Measurements from ENCODE around the gene DDR1.
A peak's percentile ranks its signal among the peaks of the same experiment; 100 is the strongest.
"Not testable (repeated sequence)": the region's sequence is repeated elsewhere in the genome, so short reads cannot be mapped to it uniquely, and the experiment has no call there.

DDR1 gene

DNA sequence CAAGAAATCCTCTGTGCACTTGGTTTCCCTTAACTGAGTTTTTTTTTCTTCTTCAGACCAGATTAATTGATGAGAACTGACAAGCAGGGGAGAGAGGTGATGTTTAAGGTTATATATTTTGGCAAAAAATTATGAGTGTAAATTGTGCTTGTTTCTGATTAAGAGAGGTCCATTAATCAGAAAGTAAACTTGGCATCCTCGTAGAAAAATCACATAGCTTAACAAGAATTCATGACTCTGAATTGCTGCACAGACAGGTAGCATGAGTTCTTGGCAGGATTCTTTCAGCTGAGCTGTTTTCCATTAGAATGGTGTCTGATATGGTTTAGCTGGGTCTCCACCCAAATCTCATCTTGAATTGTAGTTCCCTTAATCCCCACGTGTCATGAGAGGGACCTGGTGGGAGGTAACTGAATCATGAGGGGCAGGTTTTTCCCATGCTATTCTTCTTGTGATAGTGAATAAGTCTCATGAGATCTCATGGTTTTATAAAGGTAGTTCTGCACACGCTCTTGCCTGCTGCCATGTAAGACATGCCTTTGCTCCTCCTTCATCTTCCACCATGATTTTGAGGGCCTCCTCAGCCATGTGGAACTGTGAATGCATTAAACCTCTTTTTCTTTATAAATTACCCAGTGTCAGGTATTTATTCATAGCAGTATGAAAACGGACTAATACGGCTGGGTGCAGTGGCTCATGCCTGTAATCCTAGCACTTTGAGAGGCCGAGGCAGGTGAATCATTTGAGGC, 34.2 kb upstream of the DDR1 start:
- no peak for TF ChIP-seq ZC3H10 (CRISPR knock-in tag; IDR thresholded peaks at IDR 0.05)
- ATAC-seq, result peak; percentile 77

DNA sequence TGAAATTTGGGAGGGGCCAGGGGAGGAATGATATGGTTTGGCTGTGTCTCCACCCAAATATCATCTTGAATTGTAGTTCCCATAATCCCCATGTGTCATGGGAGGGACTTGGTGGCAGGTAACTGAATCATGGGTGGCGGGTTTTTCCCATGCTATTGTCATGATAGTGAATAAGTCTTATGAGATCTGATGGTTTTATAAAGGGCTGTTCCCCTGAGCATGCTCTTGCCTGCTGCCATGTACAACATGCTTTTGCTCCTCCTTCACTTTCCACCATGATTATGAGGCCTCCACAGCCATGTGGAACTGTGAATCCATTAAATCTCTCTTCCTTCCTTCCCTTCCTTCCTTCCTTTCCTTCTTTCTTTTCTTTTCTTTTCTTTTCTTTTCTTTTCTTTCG, 31.9 kb upstream of the DDR1 start:
- not testable (repeated sequence) for ATAC-seq

GRCh38 chr6:30854285-30855040, 29.9 kb upstream of the DDR1 start:
- TF ChIP-seq ZFP3 (CRISPR knock-in tag; IDR thresholded peaks at IDR 0.05), result no peak
- no peak for TF ChIP-seq ISL1 (CRISPR knock-in tag; IDR thresholded peaks at IDR 0.05)
- TF ChIP-seq SNAI2 (CRISPR knock-in tag; IDR thresholded peaks at IDR 0.05), result no peak
- TF ChIP-seq, protein P1, sequence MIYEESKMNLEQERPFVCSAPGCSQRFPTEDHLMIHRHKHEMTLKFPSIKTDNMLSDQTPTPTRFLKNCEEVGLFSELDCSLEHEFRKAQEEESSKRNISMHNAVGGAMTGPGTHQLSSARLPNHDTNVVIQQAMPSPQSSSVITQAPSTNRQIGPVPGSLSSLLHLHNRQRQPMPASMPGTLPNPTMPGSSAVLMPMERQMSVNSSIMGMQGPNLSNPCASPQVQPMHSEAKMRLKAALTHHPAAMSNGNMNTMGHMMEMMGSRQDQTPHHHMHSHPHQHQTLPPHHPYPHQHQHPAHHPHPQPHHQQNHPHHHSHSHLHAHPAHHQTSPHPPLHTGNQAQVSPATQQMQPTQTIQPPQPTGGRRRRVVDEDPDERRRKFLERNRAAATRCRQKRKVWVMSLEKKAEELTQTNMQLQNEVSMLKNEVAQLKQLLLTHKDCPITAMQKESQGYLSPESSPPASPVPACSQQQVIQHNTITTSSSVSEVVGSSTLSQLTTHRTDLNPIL (CRISPR knock-in tag; IDR thresholded peaks at IDR 0.05; ENCODE audit: low read depth), result no peak
- no peak for TF ChIP-seq BACH2 (CRISPR knock-in tag; IDR thresholded peaks at IDR 0.05; ENCODE audit: borderline replicate concordance)
- TF ChIP-seq CSRNP3 (CRISPR knock-in tag; IDR thresholded peaks at IDR 0.05), result no peak
- no peak for TF ChIP-seq ZC3H10 (CRISPR knock-in tag; IDR thresholded peaks at IDR 0.05)
- TF ChIP-seq ZFP30 (CRISPR knock-in tag; IDR thresholded peaks at IDR 0.05), result no peak
- no peak for TF ChIP-seq ZNF70 (CRISPR knock-in tag; IDR thresholded peaks at IDR 0.05)
- TF ChIP-seq ZNF8 (CRISPR knock-in tag; IDR thresholded peaks at IDR 0.05), result no peak
- TF ChIP-seq TOX (CRISPR knock-in tag; IDR thresholded peaks at IDR 0.05; ENCODE audit: borderline replicate concordance), result no peak
- no peak for TF ChIP-seq ESRRG (CRISPR knock-in tag; IDR thresholded peaks at IDR 0.05)
- TF ChIP-seq OSR1 (CRISPR knock-in tag; IDR thresholded peaks at IDR 0.05), result no peak
- no peak for TF ChIP-seq ZNF565 (CRISPR knock-in tag; conservative IDR thresholded peaks at IDR 0.05; ENCODE audit: low read depth)
- no peak for ATAC-seq

GRCh38 chr6:30855429-30856075, 28.8 kb upstream of the DDR1 start:
- ATAC-seq, result no peak
- TF ChIP-seq, protein P2, sequence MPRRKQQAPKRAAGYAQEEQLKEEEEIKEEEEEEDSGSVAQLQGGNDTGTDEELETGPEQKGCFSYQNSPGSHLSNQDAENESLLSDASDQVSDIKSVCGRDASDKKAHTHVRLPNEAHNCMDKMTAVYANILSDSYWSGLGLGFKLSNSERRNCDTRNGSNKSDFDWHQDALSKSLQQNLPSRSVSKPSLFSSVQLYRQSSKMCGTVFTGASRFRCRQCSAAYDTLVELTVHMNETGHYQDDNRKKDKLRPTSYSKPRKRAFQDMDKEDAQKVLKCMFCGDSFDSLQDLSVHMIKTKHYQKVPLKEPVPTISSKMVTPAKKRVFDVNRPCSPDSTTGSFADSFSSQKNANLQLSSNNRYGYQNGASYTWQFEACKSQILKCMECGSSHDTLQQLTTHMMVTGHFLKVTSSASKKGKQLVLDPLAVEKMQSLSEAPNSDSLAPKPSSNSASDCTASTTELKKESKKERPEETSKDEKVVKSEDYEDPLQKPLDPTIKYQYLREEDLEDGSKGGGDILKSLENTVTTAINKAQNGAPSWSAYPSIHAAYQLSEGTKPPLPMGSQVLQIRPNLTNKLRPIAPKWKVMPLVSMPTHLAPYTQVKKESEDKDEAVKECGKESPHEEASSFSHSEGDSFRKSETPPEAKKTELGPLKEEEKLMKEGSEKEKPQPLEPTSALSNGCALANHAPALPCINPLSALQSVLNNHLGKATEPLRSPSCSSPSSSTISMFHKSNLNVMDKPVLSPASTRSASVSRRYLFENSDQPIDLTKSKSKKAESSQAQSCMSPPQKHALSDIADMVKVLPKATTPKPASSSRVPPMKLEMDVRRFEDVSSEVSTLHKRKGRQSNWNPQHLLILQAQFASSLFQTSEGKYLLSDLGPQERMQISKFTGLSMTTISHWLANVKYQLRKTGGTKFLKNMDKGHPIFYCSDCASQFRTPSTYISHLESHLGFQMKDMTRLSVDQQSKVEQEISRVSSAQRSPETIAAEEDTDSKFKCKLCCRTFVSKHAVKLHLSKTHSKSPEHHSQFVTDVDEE (CRISPR knock-in tag; IDR thresholded peaks at IDR 0.05), result no peak
- TF ChIP-seq CSRNP3 (CRISPR knock-in tag; IDR thresholded peaks at IDR 0.05) (no peak), ZFP3 (CRISPR knock-in tag; IDR thresholded peaks at IDR 0.05) (no peak), ZNF565 (CRISPR knock-in tag; conservative IDR thresholded peaks at IDR 0.05; ENCODE audit: low read depth) (no peak), ZFP30 (CRISPR knock-in tag; IDR thresholded peaks at IDR 0.05) (no peak), TCF4 (CRISPR knock-in tag; IDR thresholded peaks at IDR 0.05; ENCODE audit: borderline replicate concordance) (no peak), ESRRG (CRISPR knock-in tag; IDR thresholded peaks at IDR 0.05) (no peak)

DNA sequence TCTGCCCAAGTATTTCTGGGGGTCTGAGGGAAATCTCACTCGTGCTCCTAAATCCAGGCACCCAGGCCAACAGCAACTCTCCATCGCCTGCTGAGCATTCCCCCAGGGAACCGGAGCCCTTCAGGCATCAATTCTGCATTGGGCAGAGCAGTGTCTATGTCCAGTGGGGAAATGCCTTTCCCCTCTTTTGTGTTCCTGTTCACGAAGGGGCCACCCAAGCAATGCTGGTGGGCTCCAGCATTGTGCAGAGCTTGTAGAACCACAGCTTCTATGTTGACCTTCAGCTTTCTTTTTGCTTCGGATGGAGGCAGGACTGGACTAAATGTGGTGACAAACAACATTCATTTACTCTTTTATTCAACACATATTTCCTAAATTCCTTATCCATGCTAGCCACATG, 27.2 kb upstream of the DDR1 start:
- ATAC-seq, result no peak
- no peak for TF ChIP-seq ZFP3 (CRISPR knock-in tag; IDR thresholded peaks at IDR 0.05)
- no peak for TF ChIP-seq BACH2 (CRISPR knock-in tag; IDR thresholded peaks at IDR 0.05; ENCODE audit: borderline replicate concordance)
- TF ChIP-seq RARB (CRISPR knock-in tag; IDR thresholded peaks at IDR 0.05), result no peak
- no peak for TF ChIP-seq TOX (CRISPR knock-in tag; IDR thresholded peaks at IDR 0.05; ENCODE audit: borderline replicate concordance)
- no peak for TF ChIP-seq ZNF70 (CRISPR knock-in tag; IDR thresholded peaks at IDR 0.05)
- no peak for TF ChIP-seq ZNF8 (CRISPR knock-in tag; IDR thresholded peaks at IDR 0.05)
- TF ChIP-seq, protein P3, sequence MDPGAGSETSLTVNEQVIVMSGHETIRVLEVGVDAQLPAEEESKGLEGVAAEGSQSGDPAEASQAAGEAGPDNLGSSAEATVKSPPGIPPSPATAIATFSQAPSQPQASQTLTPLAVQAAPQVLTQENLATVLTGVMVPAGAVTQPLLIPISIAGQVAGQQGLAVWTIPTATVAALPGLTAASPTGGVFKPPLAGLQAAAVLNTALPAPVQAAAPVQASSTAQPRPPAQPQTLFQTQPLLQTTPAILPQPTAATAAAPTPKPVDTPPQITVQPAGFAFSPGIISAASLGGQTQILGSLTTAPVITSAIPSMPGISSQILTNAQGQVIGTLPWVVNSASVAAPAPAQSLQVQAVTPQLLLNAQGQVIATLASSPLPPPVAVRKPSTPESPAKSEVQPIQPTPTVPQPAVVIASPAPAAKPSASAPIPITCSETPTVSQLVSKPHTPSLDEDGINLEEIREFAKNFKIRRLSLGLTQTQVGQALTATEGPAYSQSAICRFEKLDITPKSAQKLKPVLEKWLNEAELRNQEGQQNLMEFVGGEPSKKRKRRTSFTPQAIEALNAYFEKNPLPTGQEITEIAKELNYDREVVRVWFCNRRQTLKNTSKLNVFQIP (CRISPR knock-in tag; IDR thresholded peaks at IDR 0.05; ENCODE audit: borderline replicate concordance, low read depth), result no peak
- TF ChIP-seq, protein P1 (CRISPR knock-in tag; IDR thresholded peaks at IDR 0.05; ENCODE audit: low read depth), result no peak
- TF ChIP-seq ISL1 (CRISPR knock-in tag; IDR thresholded peaks at IDR 0.05), result no peak
- no peak for TF ChIP-seq ZFP30 (CRISPR knock-in tag; IDR thresholded peaks at IDR 0.05)
- TF ChIP-seq TCF4 (CRISPR knock-in tag; IDR thresholded peaks at IDR 0.05; ENCODE audit: borderline replicate concordance), result no peak
